Esophagus squamous epithelium (tissue), 4 donors: Measurements from ENCODE around the gene MYCBP2.

Experiments
- CTCF ChIP-seq, 6 experiments: fragments of 450-650 bp in 4 of 6; fragments of 200-600 bp in 2 of 6; sonication (generic) in 2 of 6; IDR thresholded peaks; one replicate each; pipeline ENCODE4 v1.5.1; 2016 to 2019; ENCODE audit warnings: antibody characterized with exemption in 6 of 6, mild to moderate bottlenecking in 4 of 6, moderate library complexity in 4 of 6
- POLR2A ChIP-seq, 4 donors: fragments of 450-650 bp; IDR thresholded peaks; one replicate each; pipeline ENCODE4 v1.6.1; 2017; ENCODE audit warnings: antibody characterized with exemption in 4 of 4, mild to moderate bottlenecking in 4 of 4, moderate library complexity in 3 of 4

GRCh38 chr13:77310161-77310560, 16.7 kb downstream of the MYCBP2 start:
- TF ChIP-seq POLR2A (IDR thresholded peaks at IDR 0.05) = no peak
- no peak for TF ChIP-seq CTCF (IDR thresholded peaks at IDR 0.05)
